Activated naive CD4-positive, alpha-beta T cell treated with anti-CD3 and anti-CD28 coated beads, Interleukin-2, amount 50 U/mL, for 16 hours (primary cell): Measurements from ENCODE around the gene AGO4.
A peak's percentile ranks its signal among the peaks of the same experiment; 100 is the strongest.
"Not testable (repeated sequence)": the region's sequence is repeated elsewhere in the genome, so short reads cannot be mapped to it uniquely, and the experiment has no call there.

Experiments used
- DNase-seq: peaks from one replicate; pipeline ENCODE4 v3.0.0-alpha.2; 2020

The AGO4 gene

GRCh38 chr1:35869245-35869950 lies 61.6 kb downstream of the AGO4 start:
- DNase-seq, result not testable (repeated sequence)

DNA sequence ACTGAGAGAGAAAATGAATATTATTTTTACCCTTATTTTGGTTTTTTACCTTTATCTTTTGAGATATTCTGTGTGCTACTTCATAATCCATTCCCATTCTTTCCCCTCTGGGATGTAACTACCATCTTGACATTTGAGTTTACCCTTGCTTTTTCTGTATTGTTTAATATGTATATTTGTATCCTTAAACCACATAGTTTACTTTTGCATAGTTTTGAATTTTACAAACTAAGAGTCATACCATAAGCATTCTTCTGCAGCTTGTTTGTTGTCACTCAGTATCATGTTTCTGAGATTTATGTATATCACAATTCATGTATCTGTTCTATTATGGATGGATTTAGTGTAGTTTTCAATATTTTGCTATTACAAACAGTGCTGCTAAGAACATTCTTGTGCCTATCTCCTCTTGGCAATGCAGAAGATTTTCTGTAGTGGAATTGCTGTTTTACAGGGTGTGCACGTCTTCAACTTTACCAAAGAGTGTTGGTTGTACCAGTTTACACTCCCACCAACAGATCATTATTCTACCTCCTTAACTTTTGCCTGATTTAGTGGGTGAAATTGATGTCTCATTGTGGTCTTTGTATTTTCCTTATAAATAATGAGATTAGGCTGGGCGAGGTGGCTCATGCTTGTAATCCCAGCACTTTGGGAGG lies 63.0 kb downstream of the AGO4 start:
- no peak for DNase-seq

DNA sequence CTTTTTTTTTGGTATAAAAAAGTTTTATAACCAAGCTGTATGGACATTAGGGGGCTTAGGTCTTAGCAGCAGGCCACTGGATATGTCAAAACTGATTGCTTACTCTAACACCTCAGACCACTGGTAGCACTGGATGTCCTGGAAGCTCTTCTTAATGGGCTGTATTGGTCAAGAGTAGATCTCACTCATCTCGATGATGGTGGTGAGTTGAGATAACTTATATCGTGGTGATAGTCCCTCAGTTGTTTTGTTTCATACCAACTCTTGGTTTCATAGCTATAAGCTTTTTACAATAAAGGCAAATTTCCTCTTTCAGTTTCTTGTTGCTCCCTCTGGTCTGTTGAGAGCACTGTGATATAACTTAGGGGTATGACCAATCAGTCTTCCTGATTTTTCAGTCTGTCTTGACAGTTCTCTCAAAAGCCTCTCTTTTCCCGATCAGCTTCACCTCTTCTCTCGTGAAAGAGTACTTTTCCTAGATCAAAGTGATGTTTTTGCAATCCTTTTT lies 65.5 kb downstream of the AGO4 start:
- DNase-seq, result no peak

- DNase-seq, result not testable (repeated sequence)
Observed at GRCh38 chr1:35874115-35874514, 66.3 kb downstream of the AGO4 start.

DNA sequence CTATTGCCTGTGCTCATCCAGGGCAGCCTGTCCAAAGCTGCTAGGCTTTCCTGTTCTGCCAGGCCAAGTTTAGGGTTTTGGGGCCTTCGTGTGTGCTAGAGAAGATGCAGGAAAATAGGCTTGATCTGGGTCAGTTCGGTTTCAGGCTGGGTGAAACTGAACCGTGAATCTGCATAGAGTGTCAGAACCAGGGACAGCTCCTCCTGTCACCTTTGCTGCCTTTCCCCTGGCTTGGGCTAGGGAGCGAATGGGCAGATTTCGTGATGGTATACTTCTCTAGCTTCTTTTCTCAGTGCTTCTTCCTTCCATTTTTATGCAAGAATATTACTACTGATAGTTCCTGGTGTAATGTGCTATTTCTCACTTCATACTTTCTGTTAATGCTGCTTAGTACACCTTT lies 69.2 kb downstream of the AGO4 start:
- no peak for DNase-seq

- DNase-seq, result no peak
Observed at GRCh38 chr1:35881850-35882273, 74.0 kb downstream of the AGO4 start.

- DNase-seq, result no peak
Observed at GRCh38 chr1:35882586-35882944, 74.7 kb downstream of the AGO4 start.

- peak; percentile 98 for DNase-seq
Observed at GRCh38 chr1:35882945-35883634, 75.3 kb downstream of the AGO4 start, which contains the start of gene AGO1. Gene AGO1 (plus strand): TSS chr1:35883209. CDS start chr1:35883422, 213 bp downstream.

- DNase-seq, result peak; percentile 57
Observed at GRCh38 chr1:35883635-35884101, 75.9 kb downstream of the AGO4 start.

- DNase-seq, result no peak
Observed at GRCh38 chr1:35884934-35885333, 77.1 kb downstream of the AGO4 start.

- DNase-seq, result no peak
Observed at GRCh38 chr1:35885961-35886558, 78.2 kb downstream of the AGO4 start.

DNA sequence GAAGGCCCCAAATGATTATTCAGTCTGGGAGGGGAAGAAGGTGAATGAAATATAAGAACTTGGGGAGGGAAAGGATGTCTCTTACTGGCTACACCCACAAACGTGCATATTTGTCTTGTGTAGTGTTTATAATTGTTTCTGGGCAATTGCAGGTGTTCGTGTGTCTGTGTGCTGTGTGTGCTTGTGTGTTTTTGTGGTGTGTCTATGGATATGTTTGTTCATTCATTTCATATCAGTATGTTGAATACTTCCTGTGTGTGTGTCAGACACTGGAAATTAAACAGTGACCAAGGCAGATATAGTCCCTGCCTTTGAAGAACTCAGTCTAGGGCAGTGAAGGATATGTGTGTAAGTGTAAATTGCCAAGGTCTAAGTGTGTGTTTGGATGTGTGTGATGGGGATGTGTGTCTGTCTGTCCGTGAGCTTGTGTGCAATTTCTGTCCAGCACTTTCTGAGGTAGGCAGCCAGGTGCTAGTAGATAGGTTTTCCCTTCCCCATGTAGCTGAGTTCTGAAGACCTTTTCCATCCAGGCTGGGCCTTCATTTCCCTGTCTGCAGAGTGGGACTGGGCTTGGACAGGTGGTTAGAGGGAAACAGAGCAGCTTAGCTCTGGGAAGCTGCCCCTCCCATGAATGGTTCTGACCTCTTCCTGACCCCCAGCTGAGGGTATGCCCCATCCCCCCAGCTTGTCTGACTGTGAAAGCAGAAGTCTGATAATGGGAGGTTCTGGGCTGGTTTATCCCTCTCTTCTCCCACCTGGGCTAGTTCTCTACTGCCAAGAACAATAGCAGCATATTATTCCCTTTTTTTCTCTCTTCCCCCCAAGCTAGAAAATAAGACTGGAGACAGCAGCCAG lies 79.0 kb downstream of the AGO4 start:
- DNase-seq, result no peak

DNA sequence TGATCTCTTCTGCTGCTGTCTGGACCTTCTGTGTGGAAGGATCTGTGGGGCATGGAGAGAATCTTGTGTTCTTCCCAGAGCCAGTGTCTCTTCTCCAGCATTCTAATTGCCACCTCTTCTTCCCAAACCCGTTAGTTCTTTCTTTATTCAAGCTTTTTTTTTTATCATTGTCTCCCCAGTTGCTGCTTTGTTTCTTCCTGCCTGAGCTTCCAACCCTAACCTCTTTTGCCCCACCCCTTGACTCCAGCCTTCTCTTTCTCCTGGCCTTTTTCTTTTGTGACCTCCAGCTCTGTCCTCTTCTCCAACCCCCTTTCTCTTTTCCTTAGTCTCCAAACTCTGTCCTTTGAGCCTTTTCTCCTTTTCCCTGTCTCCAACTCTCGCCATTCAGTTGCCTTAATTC lies 79.7 kb downstream of the AGO4 start:
- no peak for DNase-seq

DNA sequence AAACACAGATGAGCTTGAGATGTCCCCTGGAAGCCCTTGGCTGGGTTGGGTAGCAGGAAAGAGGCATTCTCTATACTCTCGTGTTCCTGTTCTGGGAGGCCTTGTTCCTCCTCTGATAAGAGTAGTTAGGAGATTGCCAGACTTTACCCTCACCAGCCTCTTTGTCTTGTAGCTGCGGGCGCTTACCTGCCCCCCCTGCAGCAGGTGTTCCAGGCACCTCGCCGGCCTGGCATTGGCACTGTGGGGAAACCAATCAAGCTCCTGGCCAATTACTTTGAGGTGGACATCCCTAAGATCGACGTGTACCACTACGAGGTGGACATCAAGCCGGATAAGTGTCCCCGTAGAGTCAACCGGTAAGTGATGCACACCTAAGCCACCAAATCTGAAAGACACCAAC lies 80.4 kb downstream of the AGO4 start:
- DNase-seq, result no peak

GRCh38 chr1:35888981-35889380 lies 81.2 kb downstream of the AGO4 start:
- DNase-seq, result not testable (repeated sequence)

DNA sequence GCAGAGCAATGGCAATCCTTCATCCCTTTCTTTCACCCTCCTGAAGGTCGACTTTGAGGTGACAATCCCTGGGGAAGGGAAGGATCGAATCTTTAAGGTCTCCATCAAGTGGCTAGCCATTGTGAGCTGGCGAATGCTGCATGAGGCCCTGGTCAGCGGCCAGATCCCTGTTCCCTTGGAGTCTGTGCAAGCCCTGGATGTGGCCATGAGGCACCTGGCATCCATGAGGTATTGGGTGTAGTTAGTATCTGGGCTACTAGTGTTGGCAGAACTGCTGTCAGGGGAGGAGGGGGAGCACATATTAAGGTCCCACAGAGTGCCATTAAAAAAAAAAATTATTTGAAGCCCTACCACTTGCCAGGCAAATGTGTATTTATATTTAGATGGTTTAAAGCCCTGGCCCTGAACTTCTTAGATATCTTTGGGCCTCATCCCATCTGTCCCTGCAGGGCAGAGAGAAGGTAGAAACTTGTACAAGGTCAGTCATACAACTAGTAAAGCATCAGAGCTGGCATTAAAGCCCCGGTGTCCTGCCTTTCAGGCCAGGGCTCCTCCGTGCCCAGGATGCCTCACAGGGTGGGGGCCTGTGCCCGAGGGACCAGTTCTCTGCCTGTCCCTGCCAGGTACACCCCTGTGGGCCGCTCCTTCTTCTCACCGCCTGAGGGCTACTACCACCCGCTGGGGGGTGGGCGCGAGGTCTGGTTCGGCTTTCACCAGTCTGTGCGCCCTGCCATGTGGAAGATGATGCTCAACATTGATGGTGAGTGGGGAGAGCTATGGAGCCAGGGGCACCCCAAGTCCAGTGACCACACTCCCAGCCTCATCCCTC lies 85.4 kb downstream of the AGO4 start:
- DNase-seq, result no peak

DNA sequence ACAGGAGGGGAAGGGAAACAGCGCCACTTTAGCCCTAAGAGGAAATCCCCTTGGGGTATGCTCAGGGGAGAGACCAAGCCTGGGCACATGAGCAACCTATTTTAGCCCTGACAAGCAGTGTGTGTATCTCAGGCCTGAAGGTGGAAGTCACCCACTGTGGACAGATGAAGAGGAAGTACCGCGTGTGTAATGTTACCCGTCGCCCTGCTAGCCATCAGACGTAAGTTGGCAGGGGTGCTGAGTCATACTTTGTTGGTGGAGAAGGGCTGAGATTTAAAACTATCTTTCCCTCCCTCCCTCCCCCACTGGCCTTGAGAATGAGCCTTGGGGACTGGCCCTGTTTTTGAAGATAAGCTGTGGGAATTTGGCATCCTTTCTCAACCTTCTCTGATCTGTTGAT lies 86.4 kb downstream of the AGO4 start:
- no peak for DNase-seq

GRCh38 chr1:35894656-35895055 lies 86.8 kb downstream of the AGO4 start:
- no peak for DNase-seq

- no peak for DNase-seq
Observed at GRCh38 chr1:35899941-35900340, 92.1 kb downstream of the AGO4 start.

DNA sequence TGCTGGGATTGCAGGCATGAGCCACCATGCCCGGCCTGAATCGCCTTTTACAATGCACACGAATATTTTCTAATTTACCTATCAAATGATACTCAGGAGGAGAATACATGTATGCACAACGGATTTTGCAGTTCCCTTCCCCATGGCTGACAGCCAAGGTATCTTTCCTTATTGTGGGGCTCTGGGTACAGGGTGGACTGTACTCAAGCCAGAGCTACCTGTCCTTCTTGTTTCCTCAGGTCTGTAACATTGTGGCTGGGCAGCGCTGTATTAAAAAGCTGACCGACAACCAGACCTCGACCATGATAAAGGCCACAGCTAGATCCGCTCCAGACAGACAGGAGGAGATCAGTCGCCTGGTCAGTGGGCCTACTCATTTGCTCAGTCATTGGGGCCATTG lies 93.4 kb downstream of the AGO4 start:
- no peak for DNase-seq

DNA sequence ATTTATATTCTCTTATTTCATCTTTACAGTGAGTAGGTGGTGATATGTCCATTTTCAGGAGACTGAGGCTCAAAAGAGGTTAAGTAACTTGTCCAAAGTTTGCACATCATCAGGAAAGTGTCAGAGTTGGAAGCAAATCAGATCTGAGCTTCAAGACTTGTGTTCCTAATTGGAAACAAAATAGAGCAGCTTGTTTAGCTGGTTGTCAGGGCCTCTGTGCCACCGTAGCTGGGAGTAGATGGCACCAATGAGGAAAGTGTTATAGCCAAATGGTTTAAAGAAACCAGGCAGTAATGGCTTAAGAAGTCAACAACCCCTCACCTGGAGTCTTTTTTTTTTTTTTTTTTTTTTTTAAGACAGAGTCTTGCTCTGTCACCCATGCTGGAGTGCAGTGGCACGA lies 94.9 kb downstream of the AGO4 start:
- DNase-seq, result no peak
